Heart left ventricle (tissue), 16 donors: Measurements from ENCODE around the gene TTLL11. TPM values are rescaled to one million over a fixed set of nuclear protein-coding genes. Genes with fewer than 3 reads are reported as not detected.

ENCODE experiments used
- ATAC-seq, 4 donors: fragments of 200-7000 bp; cut with Tn5 transposase; one replicate each; pipeline ENCODE4 v1.9.1; 2020 to 2022; ENCODE audit warnings: moderate library complexity in 4 of 4, mild to moderate bottlenecking in 3 of 4, moderate number of reproducible peaks in 1 of 4
- DNase-seq, 5 donors: peaks; one replicate each; pipeline ENCODE4 v3.0.0-alpha.2; 2020
- H3K27ac ChIP-seq, 12 donors: fragments of 200-600 bp; sonication (generic) in 4 of 12; one replicate each; pipeline versions ENCODE4 v1.5.0 to v1.8.0; 2016 to 2022; ENCODE audit warnings: mild to moderate bottlenecking in 2 of 12
- H3K27me3 ChIP-seq, 9 donors: fragments of 200-600 bp; sonication (generic) in 2 of 9; one replicate each; pipeline versions ENCODE4 v1.5.1 to v1.8.0; 2016 to 2022; ENCODE audit warnings: mild to moderate bottlenecking in 3 of 9
- H3K36me3 ChIP-seq, 9 donors: fragments of 200-600 bp; sonication (generic) in 2 of 9; one replicate each; pipeline versions ENCODE4 v1.5.0 to v1.8.0; 2018 to 2022; ENCODE audit warnings: mild to moderate bottlenecking in 2 of 9
- H3K4me1 ChIP-seq, 12 donors: fragments of 200-600 bp; sonication (generic) in 4 of 12; one replicate each; pipeline versions ENCODE4 v1.5.0 to v1.8.0; 2016 to 2022; ENCODE audit warnings: mild to moderate bottlenecking in 3 of 12
- H3K4me3 ChIP-seq, 12 donors: fragments of 200-600 bp; sonication (generic) in 4 of 12; one replicate each; pipeline versions ENCODE4 v1.5.0 to v1.8.0; 2017 to 2022; ENCODE audit warnings: mild to moderate bottlenecking in 9 of 12, moderate library complexity in 4 of 12
- H3K9me3 ChIP-seq, 12 donors: fragments of 200-600 bp; sonication (generic) in 4 of 12; one replicate each; pipeline versions ENCODE4 v1.5.0 to v1.8.0; 2016 to 2022; ENCODE audit warnings: mild to moderate bottlenecking in 1 of 12
- CTCF ChIP-seq, 12 donors: fragments of 200-600 bp; sonication (generic) in 4 of 12; IDR thresholded peaks; one replicate each; pipeline versions ENCODE4 v1.5.0 to v1.8.0; 2018 to 2022; ENCODE audit warnings: antibody characterized with exemption in 12 of 12, mild to moderate bottlenecking in 5 of 12
- POLR2A ChIP-seq, 2 donors: fragments of 450-650 bp; IDR thresholded peaks; one replicate each; pipeline ENCODE4 v1.6.1; 2017; ENCODE audit warnings: antibody characterized with exemption in 2 of 2, mild to moderate bottlenecking in 2 of 2, moderate library complexity in 2 of 2
- WGBS, 4 donors: extraction: QIAGEN DNeasy Blood & Tissue Kit in 2 of 4; methylation state at CpG; one replicate each; pipeline versions ENCODE4 v1.1.5 to v1.1.7; 2013 to 2018; 5-methylcytosine and 5-hydroxymethylcytosine counted together
- intact Hi-C, 10 donors: fragments of 100-400 bp; cut with DNase I; formaldehyde crosslinking; loops; one replicate each; pipeline versions ENCODE4 v1.11.1 to v1.14.2; 2022
- polyA plus RNA-seq, 2 donors: library from polyadenylated mRNA; stranded (reverse); fragments of 200-250 nt; gene quantifications; one replicate each; pipeline ENCODE4 v1.2.3, GENCODE V29; 2013
- total RNA-seq, 9 donors: library from RNA; depleted of rRNA in 2 of 9; stranded (reverse); fragments of >200 nt in 2 of 9; fragmentation: NEBNext Ultra II Directional in 3 of 9; extraction: Animal tissue kit (Norgen Biotek cat#: 25700) in 3 of 9; gene quantifications; one replicate each; pipeline versions ENCODE4 v1.1.0 to v1.2.4, GENCODE V29; 2016 to 2023
- donor health status: ischemic (EF 13 %, LVEDD 7.1; RV severe dilation, severe dysfunction).
- donor health status: healthy with polysubstance abuse.
- donor health status: DM: no; HTN: yes; CAD: no.
- donor health status: DM: no; HTN: no; CAD: no.
- donor health status: ischemic (EF 25% LVEDD 6.9; RV normal size, moderate dysfunction).
- donor health status: ischemic (EF 25% LVEDD 5.7; RV mildly dilated, moderate dysfunction).
- donor health status: healthy.
- donor health status: DM: yes; HTN: yes; CAD: no.
- donor health status: ischemic (EF 35%, LVEDD 5.7; RV mildly dilated, moderate dysfunction).
- donor health status: nonischemic (EF 11% LVEDD 7.7; RV severe dilation, severe dysfunction).
- donor health status: DM: yes; HTN: yes; CAD: no.
- donor health status: PGD.
- donor health status: ischemic (EF 29% LVEDD 5.4; RV normal size, mild dysfunction).
- donor health status: nonischemic (EF 23%, LVEDD 6.1; RV moderate dilation, normal function).

Gene TTLL11
- total and polyA plus RNA-seq, 11 donors, result 2.7 to 10.9 (median 7.9) TPM

- Histone ChIP-seq H3K9me3 (no peaks in the 10 kb centered on the region), H3K27ac (no peak overlapping the region), H3K4me3 (no peak overlapping the region), H3K4me1 (peaks cover 0 to 10% (median 0%) of the 10 kb centered on the region in 12 donors), H3K36me3 (no peaks in the 10 kb centered on the region), H3K27me3 (no peaks in the 10 kb centered on the region)
- no peak for TF ChIP-seq POLR2A (IDR thresholded peaks at IDR 0.05)
- TF ChIP-seq CTCF (IDR thresholded peaks at IDR 0.05), result no peak
- DNase-seq (peak in 1 of 5 donors; percentile 42), ATAC-seq (no peak)
- intact Hi-C loops, result no loop called here
- 87 to 90% (median 88%) methylated on average over 23 of the region's 23 CpGs for WGBS, 4 donors
Observed at GRCh38 chr9:121816449-121816817, 276.7 kb downstream of the TTLL11 start.

GRCh38 chr9:121815546-121816448 is 277.3 kb downstream of the TTLL11 start:
- intact Hi-C loops, result no loop called here
- no peaks in the 10 kb centered on the region for H3K36me3 ChIP-seq
- H3K27me3 ChIP-seq, result no peaks in the 10 kb centered on the region
- TF ChIP-seq CTCF (IDR thresholded peaks at IDR 0.05) (no peak), POLR2A (IDR thresholded peaks at IDR 0.05) (no peak)
- ATAC-seq (no peak), DNase-seq (peak in 1 of 5 donors; percentile 28)
- WGBS, 4 donors, result 87 to 89% (median 89%) methylated on average over 31 of the region's 31 CpGs
- peaks cover 0 to 10% (median 0%) of the 10 kb centered on the region in 12 donors for H3K4me1 ChIP-seq
- no peaks in the 10 kb centered on the region for H3K9me3 ChIP-seq
- no peak overlapping the region for H3K27ac ChIP-seq
- no peak overlapping the region for H3K4me3 ChIP-seq

- H3K27ac ChIP-seq, result no peak overlapping the region
- no peaks in the 10 kb centered on the region for H3K27me3 ChIP-seq
- no peak overlapping the region for H3K4me3 ChIP-seq
- no peaks in the 10 kb centered on the region for H3K9me3 ChIP-seq
- H3K4me1 ChIP-seq, result peaks cover 0 to 10% (median 0%) of the 10 kb centered on the region in 12 donors
- 89 to 95% (median 92%) methylated on average over 6 of the region's 6 CpGs for WGBS, 4 donors
- H3K36me3 ChIP-seq, result no peaks in the 10 kb centered on the region
- TF ChIP-seq POLR2A (IDR thresholded peaks at IDR 0.05) (no peak), CTCF (IDR thresholded peaks at IDR 0.05) (no peak)
- DNase-seq (peak in 1 of 5 donors; percentile 10), ATAC-seq (no peak)
- intact Hi-C loops, result no loop called here
Observed at GRCh38 chr9:121815084-121815483, 278.0 kb downstream of the TTLL11 start.

GRCh38 chr9:121814594-121814993 is 278.5 kb downstream of the TTLL11 start:
- H3K4me1 ChIP-seq, result peaks cover 0 to 5% (median 0%) of the 10 kb centered on the region in 12 donors
- 91 to 96% (median 93%) methylated on average over 9 to 11 of the region's 11 CpGs for WGBS, 4 donors
- no peaks in the 10 kb centered on the region for H3K27me3 ChIP-seq
- DNase-seq (peak in 1 of 5 donors; percentile 12), ATAC-seq (no peak)
- no peak overlapping the region for H3K27ac ChIP-seq
- H3K36me3 ChIP-seq, result no peaks in the 10 kb centered on the region
- H3K9me3 ChIP-seq, result no peaks in the 10 kb centered on the region
- TF ChIP-seq POLR2A (IDR thresholded peaks at IDR 0.05) (no peak), CTCF (IDR thresholded peaks at IDR 0.05) (no peak)
- H3K4me3 ChIP-seq, result no peak overlapping the region
- intact Hi-C loops, result no loop called here
